NCI-H446 (cell line): Measurements from ENCODE around the gene CALY.
"Not testable (repeated sequence)": the region's sequence is repeated elsewhere in the genome, so short reads cannot be mapped to it uniquely, and the experiment has no call there.

Source experiments
- DNase-seq, 2 experiments: peaks; one replicate each; lab custom pipeline; 2025; lab: John Stamatoyannopoulos, UW

CALY gene

GRCh38 chr10:133329491-133330202, 7.0 kb downstream of the CALY start:
- DNase-seq = peak; percentile 9 to 83

GRCh38 chr10:133328358-133329343, 8.0 kb downstream of the CALY start:
- no peak for DNase-seq

GRCh38 chr10:133327651-133328357, 8.9 kb downstream of the CALY start:
- DNase-seq = no peak

GRCh38 chr10:133326745-133327650, 9.7 kb downstream of the CALY start:
- no peak for DNase-seq

GRCh38 chr10:133326223-133326551, 10.5 kb downstream of the CALY start:
- DNase-seq = no peak

GRCh38 chr10:133325440-133326222, 11.1 kb downstream of the CALY start:
- no peak for DNase-seq

- DNase-seq = no peak
Measured at GRCh38 chr10:133324857-133325260, 11.8 kb downstream of the CALY start.

- DNase-seq = peak in 1 of 2 experiments; percentile 10
Measured at GRCh38 chr10:133324198-133324792, 12.4 kb downstream of the CALY start.

- not testable (repeated sequence) for DNase-seq
Measured at GRCh38 chr10:133322064-133322709, 14.5 kb downstream of the CALY start.

- not testable (repeated sequence) for DNase-seq
Measured at GRCh38 chr10:133320852-133321422, 15.8 kb downstream of the CALY start.

GRCh38 chr10:133318494-133319127, 18.1 kb downstream of the CALY start:
- DNase-seq = peak in 1 of 2 experiments; percentile 54

- DNase-seq = no peak
Measured at GRCh38 chr10:133316732-133317131, 20.0 kb downstream of the CALY start.

- no peak for DNase-seq
Measured at GRCh38 chr10:133316266-133316665, 20.4 kb downstream of the CALY start.

- DNase-seq = no peak
Measured at GRCh38 chr10:133315847-133316246, 20.8 kb downstream of the CALY start.

- no peak for DNase-seq
Measured at GRCh38 chr10:133314911-133315310, 21.8 kb downstream of the CALY start.

GRCh38 chr10:133313192-133313591, 23.5 kb downstream of the CALY start:
- no peak for DNase-seq

- DNase-seq = no peak
Measured at GRCh38 chr10:133312769-133313145, 23.9 kb downstream of the CALY start.

GRCh38 chr10:133312016-133312768, 24.5 kb downstream of the CALY start:
- no peak for DNase-seq
